Effector memory CD8-positive, alpha-beta T cell (primary cell): Measurements from ENCODE around the gene GFOD1.

ENCODE experiments used
- ATAC-seq: fragments of 150-1000 bp; cut with Tn5 transposase; replicated peaks from 2 replicates; pipeline ENCODE4 v1.10.0; 2021; ENCODE audit warnings: mild to moderate bottlenecking, moderate library complexity
- DNase-seq, 3 experiments: peaks; one replicate each; pipeline ENCODE4 v3.0.0; 2021
- H3K27ac Mint-ChIP-seq, 2 donors: one replicate each; pipeline ENCODE4 v1.8.0; 2022; ENCODE audit warnings: mild to moderate bottlenecking in 2 of 2, mixed read lengths in 2 of 2, moderate library complexity in 2 of 2
- H3K27me3 Mint-ChIP-seq, 2 donors: one replicate each; pipeline ENCODE4 v1.8.0; 2022; ENCODE audit warnings: mixed read lengths in 2 of 2
- H3K36me3 Mint-ChIP-seq: one replicate; pipeline ENCODE4 v1.8.0; 2022; ENCODE audit warnings: mild to moderate bottlenecking, moderate library complexity, mixed read lengths; ENCODE audit not compliant: insufficient read depth
- H3K4me1 Mint-ChIP-seq, 2 donors: one replicate each; pipeline ENCODE4 v1.8.0; 2022; ENCODE audit warnings: low read depth in 2 of 2, mixed read lengths in 2 of 2
- H3K4me3 Mint-ChIP-seq, 2 donors: one replicate each; pipeline ENCODE4 v1.8.0; 2022; ENCODE audit warnings: mild to moderate bottlenecking in 2 of 2, mixed read lengths in 2 of 2, moderate library complexity in 2 of 2
- H3K9me3 Mint-ChIP-seq, 2 donors: one replicate each; pipeline ENCODE4 v1.8.0; 2022; ENCODE audit warnings: mixed read lengths in 2 of 2

GFOD1 gene

GRCh38 chr6:13505345-13505734 is 17.9 kb upstream of the GFOD1 start:
- H3K4me3 Mint-ChIP-seq: no peak overlapping the region
- no peak overlapping the region for H3K27ac Mint-ChIP-seq
- no peak for DNase-seq
- H3K27me3 Mint-ChIP-seq: peaks cover 7 to 11% of the 10 kb centered on the region in 2 donors
- no peaks in the 10 kb centered on the region for H3K9me3 Mint-ChIP-seq
- peaks cover 3% of the 10 kb centered on the region for H3K36me3 Mint-ChIP-seq
- no peaks in the 10 kb centered on the region for H3K4me1 Mint-ChIP-seq
- ATAC-seq: no peak

DNA sequence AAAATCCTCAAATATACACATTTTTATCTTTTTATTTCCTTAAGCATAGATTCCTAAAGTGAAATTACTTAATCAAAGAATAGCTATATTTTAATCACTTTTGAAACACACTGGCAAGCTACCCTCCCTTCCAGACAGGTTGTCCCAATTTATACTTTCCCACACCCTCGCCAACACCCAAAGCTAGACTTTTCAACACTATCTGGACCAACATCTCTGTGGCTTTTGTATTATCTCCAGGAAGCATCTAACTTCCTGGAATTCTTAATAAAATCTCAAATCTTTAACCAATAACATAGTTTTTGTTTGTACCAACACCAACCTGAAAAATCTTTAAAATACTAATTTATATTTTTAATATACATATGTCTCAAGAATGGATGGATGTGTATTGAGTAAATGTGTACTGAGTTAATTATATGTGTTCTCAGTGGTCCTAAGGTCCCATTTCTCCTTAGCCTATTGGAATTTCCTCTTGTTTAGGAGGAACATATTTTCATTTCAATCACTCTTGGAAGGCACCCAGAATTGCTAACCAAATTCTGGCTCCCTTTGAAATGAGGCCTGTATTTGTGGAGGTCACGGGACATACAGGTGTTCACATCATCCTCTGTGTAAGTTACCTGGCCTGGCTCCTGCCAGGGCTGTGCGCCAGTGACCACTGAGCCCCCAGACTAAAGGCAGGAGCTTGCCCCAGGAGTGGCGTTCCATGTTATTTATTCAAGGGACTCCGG is 17.4 kb upstream of the GFOD1 start:
- no peaks in the 10 kb centered on the region for H3K4me1 Mint-ChIP-seq
- no peaks in the 10 kb centered on the region for H3K9me3 Mint-ChIP-seq
- ATAC-seq (no peak), DNase-seq (no peak)
- H3K27me3 Mint-ChIP-seq: peaks cover 7 to 11% of the 10 kb centered on the region in 2 donors
- H3K4me3 Mint-ChIP-seq: no peak overlapping the region
- no peaks in the 10 kb centered on the region for H3K36me3 Mint-ChIP-seq
- H3K27ac Mint-ChIP-seq: no peak overlapping the region

DNA sequence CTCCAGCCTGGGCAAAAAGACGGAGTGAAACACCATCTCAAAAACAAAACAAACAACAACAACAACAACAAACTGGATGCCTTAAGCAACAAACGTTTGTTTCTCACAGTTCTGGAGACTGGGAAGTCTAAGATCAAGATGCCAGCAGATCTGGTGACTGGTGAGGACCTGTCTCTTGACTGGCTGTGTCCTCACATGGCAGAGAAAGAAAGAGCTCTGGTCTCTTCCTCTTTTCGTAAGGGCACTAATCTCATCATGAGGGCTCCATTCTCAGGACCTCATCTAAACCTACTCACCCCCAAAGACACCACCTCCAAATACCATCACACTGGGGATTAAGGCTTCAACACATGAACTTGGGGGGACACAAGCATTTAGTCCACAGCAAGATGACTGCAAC is 13.5 kb upstream of the GFOD1 start:
- DNase-seq (no peak), ATAC-seq (no peak)
- no peaks in the 10 kb centered on the region for H3K9me3 Mint-ChIP-seq
- H3K36me3 Mint-ChIP-seq: no peaks in the 10 kb centered on the region
- H3K27me3 Mint-ChIP-seq: peaks cover 0 to 10% of the 10 kb centered on the region in 2 donors
- H3K4me3 Mint-ChIP-seq: no peak overlapping the region
- H3K27ac Mint-ChIP-seq: no peak overlapping the region
- H3K4me1 Mint-ChIP-seq: no peaks in the 10 kb centered on the region

DNA sequence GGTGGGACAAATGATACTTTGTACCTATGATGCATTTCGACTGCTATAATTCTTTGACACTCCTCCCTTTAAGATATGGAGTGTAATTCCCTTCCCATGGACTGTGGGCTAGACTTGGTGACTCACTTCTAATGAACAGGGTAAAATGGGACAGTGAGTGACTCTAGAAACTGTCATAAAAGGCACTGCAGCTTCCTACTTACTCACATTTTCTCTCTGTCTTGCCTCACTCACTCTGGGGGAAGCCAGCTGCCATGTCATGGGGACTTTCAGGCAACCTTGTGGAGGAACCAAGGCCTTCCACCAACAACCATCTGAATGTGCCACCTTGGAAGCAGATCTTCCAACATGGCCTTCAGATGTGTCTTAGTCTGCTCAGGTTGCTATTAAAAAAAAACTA is 12.9 kb upstream of the GFOD1 start:
- ATAC-seq: no peak
- H3K27ac Mint-ChIP-seq: peak overlapping the region in 1 of 2 donors; percentile 23
- no peak overlapping the region for H3K4me3 Mint-ChIP-seq
- H3K9me3 Mint-ChIP-seq: no peaks in the 10 kb centered on the region
- H3K27me3 Mint-ChIP-seq: peaks cover 0 to 3% of the 10 kb centered on the region in 2 donors
- DNase-seq: no peak
- H3K4me1 Mint-ChIP-seq: no peaks in the 10 kb centered on the region
- no peaks in the 10 kb centered on the region for H3K36me3 Mint-ChIP-seq

DNA sequence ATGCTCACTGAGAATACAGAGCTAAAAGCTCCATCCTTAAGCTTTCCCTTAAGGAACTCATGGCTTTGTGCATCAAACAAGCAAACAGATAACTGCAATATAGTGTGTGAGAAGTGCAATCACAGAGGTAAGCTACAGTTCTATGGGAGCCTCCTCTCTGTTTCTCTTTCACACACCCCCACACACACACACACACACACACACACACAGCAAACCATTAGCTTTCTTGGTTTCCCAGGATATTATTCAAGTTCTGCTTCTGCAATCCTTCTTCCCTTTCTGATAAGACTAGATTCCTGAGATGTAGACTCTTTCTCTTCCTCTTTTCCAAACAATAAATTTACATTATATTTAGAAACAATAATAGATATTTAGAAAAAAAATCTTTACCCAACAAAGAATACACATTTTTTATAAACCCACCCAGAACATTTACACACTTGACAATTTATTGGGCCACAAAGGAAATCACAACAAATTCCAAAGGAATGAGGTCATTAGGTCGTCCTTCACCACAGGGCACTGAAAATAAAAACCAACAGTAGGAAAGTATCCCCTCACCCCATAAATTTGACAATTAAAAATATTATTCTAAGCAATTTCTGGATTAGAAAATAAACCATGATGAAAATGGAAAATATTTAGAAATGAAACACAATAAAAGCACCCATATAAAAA is 9.3 kb upstream of the GFOD1 start:
- Mint-ChIP-seq H3K27ac (no peak overlapping the region), H3K4me3 (no peak overlapping the region), H3K4me1 (no peaks in the 10 kb centered on the region), H3K9me3 (no peaks in the 10 kb centered on the region), H3K27me3 (no peaks in the 10 kb centered on the region), H3K36me3 (no peaks in the 10 kb centered on the region)
- ATAC-seq: no peak
- no peak for DNase-seq

DNA sequence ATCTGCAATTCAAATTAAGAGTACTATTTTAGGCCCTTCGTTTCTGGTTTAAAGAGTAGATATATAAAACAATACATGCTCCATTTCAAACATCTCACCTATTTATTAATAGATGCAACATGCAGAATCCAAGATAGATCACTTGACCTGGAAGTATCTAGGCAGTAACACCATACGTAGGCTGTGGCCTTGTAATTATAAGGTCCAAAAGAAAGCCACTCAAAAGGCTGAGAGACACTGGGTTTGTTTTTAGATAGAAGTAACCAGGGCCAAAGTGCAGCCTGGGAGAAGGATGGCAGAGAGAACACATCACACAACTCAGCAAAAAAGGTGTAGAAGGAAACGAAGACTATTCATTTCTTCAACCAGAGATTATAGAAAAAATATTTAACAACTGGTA is 8.4 kb upstream of the GFOD1 start:
- Mint-ChIP-seq H3K27me3 (no peaks in the 10 kb centered on the region), H3K36me3 (no peaks in the 10 kb centered on the region), H3K9me3 (no peaks in the 10 kb centered on the region), H3K4me3 (no peak overlapping the region), H3K27ac (no peak overlapping the region), H3K4me1 (no peaks in the 10 kb centered on the region)
- ATAC-seq (no peak), DNase-seq (no peak)

DNA sequence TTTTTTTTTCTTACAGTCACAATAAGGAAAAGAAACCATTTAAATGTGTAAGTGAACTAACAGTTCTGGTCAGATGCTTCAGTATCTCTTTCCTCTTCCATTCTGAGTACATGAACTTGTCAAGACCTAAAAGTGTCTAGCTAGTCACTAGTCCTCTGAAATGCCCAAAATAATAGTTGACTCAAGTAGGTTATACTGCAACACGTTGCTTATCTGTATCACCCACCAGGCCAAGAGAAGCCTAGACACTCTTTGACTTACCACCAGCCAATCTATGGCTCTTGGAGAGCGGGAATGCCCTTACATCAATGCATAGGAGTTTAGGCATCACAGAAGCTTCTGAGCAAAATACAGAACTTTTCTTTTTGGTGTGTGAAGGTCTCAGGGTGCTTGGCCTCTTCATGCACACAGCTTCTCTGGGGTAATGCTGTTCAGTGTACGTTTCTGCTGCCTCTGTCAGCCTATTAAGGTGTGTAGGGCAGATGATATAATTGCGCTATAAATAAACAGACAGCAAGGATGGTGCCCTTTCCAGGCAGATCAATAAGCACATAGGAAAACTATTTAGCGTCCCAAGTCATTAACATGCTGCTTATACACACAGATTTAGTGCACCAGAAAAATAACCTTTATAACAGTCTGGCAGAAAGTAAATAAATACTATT is 7.8 kb upstream of the GFOD1 start:
- H3K9me3 Mint-ChIP-seq: no peaks in the 10 kb centered on the region
- ATAC-seq (no peak), DNase-seq (no peak)
- no peaks in the 10 kb centered on the region for H3K27me3 Mint-ChIP-seq
- H3K4me3 Mint-ChIP-seq: no peak overlapping the region
- H3K4me1 Mint-ChIP-seq: no peaks in the 10 kb centered on the region
- H3K27ac Mint-ChIP-seq: no peak overlapping the region
- H3K36me3 Mint-ChIP-seq: no peaks in the 10 kb centered on the region

DNA sequence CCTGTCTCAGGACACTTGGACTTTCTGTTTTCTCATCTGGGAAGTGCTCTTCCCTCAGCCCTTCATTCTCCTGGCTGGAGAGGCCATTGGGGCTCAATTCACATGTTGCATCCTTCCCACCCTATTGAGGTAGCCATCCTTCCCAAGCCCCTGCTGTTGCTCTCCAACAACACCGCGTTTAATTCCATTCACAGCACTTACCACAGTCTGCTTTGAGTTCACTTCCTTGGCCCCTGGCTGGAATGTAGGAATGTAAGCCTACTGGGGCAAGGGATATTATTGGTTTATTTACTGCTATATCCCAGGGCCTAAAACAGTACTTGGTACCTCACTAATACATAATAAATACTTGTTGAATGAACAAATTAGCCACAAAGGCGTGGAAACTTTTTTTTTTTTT is 6.7 kb upstream of the GFOD1 start:
- no peaks in the 10 kb centered on the region for H3K36me3 Mint-ChIP-seq
- H3K27ac Mint-ChIP-seq: no peak overlapping the region

DNA sequence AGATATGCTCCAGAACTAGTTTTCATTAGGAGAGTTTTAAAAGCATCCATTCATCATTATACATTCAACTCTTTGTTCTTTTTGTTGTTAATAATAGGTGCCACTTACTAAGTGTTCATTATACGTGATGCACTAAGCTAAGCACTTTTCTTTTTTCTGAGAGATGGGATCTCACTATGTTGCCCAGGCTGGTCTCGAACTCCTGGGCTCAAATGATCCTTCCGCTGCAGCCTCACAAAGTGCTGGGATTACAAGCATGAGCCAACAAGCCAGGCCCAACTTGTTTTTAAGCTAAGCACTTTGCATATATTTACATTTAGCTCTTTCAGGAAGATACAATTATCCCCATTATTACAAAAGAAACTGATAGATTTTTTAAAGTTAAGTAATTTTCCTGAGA is 5.7 kb upstream of the GFOD1 start:
- Mint-ChIP-seq H3K27ac (no peak overlapping the region), H3K4me1 (peaks cover 4 to 6% of the 10 kb centered on the region in 2 donors), H3K27me3 (no peaks in the 10 kb centered on the region), H3K36me3 (no peaks in the 10 kb centered on the region), H3K4me3 (no peak overlapping the region), H3K9me3 (no peaks in the 10 kb centered on the region)
- ATAC-seq (no peak), DNase-seq (no peak)

More for the DNA sequence above, 6.7 kb upstream of the GFOD1 start:
- Mint-ChIP-seq H3K4me3 (no peak overlapping the region), H3K9me3 (no peaks in the 10 kb centered on the region), H3K4me1 (no peaks in the 10 kb centered on the region), H3K27me3 (no peaks in the 10 kb centered on the region)
- ATAC-seq (no peak), DNase-seq (no peak)

DNA sequence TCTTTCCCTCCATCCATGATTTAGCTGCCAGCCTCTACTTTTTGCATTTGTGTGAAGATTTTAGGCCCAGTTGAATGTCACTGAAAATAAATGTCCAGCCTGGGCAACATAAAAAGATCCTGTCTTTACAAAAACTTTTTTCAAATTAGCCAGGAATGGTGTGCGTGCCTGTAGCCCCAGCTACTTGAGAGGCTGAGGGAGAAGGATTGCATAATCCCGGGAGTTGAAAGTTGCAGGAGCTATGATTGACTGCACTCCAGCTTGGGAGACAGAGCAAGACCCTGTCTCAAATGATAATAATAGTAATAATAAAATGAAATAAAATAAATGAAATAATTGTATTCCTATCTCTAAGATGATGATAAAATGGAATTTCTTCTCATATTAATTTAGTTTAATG is 5.0 kb upstream of the GFOD1 start:
- ATAC-seq (no peak), DNase-seq (no peak)
- Mint-ChIP-seq H3K4me1 (peaks cover 4 to 9% of the 10 kb centered on the region in 2 donors), H3K36me3 (no peaks in the 10 kb centered on the region), H3K27ac (no peak overlapping the region), H3K27me3 (no peaks in the 10 kb centered on the region), H3K4me3 (no peak overlapping the region), H3K9me3 (no peaks in the 10 kb centered on the region)

DNA sequence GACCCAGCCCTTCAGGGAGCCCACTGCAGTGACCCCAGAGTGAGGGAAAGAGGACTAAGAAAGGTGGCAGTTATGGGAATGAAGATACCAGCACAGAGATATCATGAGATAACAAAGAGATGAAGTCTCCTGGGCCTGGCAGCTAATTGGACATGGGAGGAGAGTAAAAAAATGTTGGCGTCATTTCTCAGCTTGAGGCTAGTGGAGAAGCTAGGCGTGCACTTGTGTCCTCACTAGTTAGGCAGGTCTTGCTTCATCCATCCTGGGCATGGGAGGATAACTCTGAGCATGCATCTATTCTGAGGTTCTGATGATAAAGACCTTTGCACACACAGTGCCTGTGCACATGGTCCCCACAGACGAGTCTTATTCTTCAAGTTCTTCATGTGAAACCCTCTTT is 4.1 kb upstream of the GFOD1 start:
- Mint-ChIP-seq H3K27me3 (no peaks in the 10 kb centered on the region), H3K4me3 (no peak overlapping the region), H3K9me3 (no peaks in the 10 kb centered on the region), H3K36me3 (no peaks in the 10 kb centered on the region), H3K27ac (no peak overlapping the region), H3K4me1 (peaks cover 4 to 13% of the 10 kb centered on the region in 2 donors)
- no peak for ATAC-seq
- DNase-seq: no peak

- Mint-ChIP-seq H3K27ac (no peak overlapping the region), H3K4me3 (no peak overlapping the region)
Measured at GRCh38 chr6:13490402-13490801, 3.0 kb upstream of the GFOD1 start.

DNA sequence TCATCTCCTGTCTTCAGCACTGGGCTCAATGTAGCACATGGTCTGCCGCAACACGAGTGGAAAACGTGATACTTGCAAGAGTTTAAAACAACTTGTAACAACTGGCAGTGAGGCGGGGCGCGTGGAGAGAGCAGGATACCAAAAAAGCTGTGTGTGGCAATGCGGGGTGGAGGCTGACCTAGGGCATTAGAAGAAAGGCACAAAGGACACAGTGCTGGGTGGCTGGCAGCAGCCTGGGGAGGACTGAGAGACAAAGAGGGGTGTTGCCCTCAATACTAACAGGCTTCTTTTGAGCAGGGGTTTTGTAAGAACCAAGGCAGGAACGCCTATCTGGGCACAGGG is 1.5 kb upstream of the GFOD1 start:
- Mint-ChIP-seq H3K36me3 (no peaks in the 10 kb centered on the region), H3K27ac (no peak overlapping the region), H3K27me3 (peaks cover 0 to 14% of the 10 kb centered on the region in 2 donors), H3K9me3 (no peaks in the 10 kb centered on the region), H3K4me3 (peak overlapping the region; percentile 93 to 95), H3K4me1 (peaks cover 27% of the 10 kb centered on the region in 2 donors)
- DNase-seq (no peak), ATAC-seq (no peak)

More at GRCh38 chr6:13490402-13490801, 3.0 kb upstream of the GFOD1 start:
- no peak for ATAC-seq
- H3K9me3 Mint-ChIP-seq: no peaks in the 10 kb centered on the region
- no peaks in the 10 kb centered on the region for H3K36me3 Mint-ChIP-seq
- DNase-seq: no peak
- peaks cover 14 to 21% of the 10 kb centered on the region in 2 donors for H3K4me1 Mint-ChIP-seq
- peaks cover 0 to 9% of the 10 kb centered on the region in 2 donors for H3K27me3 Mint-ChIP-seq
